ENCODE data around the gene BIN1.

Gene BIN1

DNA sequence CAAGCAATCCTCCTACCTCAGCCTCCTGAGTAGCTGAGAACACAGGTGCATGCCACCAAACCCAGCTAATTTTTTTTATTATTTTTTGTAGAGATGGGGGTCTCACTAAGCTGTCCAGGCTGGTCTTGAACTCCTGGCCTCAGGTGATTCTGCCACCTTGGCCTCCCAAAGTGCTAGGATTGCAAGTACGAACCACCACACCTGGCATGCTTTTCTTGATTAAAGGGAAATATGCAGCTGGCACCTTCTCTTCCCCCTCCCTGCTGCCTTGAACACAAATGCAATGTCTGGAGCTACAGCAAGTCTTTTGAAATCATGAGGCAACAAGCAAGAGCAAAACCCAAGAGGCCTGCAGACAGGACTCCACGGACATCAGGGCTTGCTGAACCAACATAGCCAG lies 26.8 kb upstream of the BIN1 start:
- DNase-seq (ENCODE audit: extremely low read depth, low read depth) = no peak
- TF ChIP-seq CTCF (IDR thresholded peaks at IDR 0.05; ENCODE audit: low read depth, low read length) = no peak

DNA sequence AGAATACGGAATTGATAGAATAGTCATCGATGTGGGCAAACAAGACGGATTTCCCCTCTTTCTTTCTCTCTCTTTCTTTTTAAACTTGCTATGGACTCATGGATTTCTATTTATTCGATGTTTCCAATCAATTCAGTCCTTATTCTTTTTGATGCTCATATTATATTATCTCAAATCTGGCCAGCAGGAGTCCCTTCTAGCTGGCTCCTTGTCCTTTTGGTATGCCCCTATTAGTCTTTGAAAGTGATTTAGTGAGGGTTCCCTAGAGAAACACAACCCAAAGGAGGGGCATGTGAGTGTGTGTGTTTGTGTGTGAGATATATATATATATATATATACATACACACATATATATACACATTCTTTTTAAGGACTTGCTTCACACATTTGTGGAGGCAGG lies 23.5 kb upstream of the BIN1 start:
- TF ChIP-seq CTCF (IDR thresholded peaks at IDR 0.05; ENCODE audit: low read depth, low read length) = no peak; the same call in 1 of the 2 replicates

DNA sequence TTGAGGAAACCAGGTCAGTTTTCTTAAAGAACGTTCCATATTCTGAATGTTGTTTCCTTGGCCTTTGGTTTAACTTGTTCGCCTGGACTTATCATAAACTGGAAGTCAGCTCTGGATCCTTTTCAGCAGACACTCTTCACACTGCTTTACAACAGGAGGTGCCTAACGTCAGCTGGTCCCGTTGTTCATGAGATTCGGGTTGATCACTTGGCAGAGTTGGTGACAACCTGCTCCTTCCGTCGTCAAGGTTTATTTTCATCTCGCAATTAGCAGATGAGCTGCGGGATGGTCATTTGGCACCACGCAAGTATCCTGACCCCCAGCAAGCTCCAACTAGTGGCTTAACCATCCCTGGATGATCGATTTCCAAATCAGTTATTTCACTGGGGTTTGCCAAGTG lies 23.0 kb upstream of the BIN1 start:
- no peak for DNase-seq (ENCODE audit: extremely low read depth, low read depth)
- TF ChIP-seq CTCF (IDR thresholded peaks at IDR 0.05; ENCODE audit: low read depth, low read length) = no peak

More for the DNA sequence above, 23.5 kb upstream of the BIN1 start:
- no peak for DNase-seq (ENCODE audit: extremely low read depth, low read depth)

DNA sequence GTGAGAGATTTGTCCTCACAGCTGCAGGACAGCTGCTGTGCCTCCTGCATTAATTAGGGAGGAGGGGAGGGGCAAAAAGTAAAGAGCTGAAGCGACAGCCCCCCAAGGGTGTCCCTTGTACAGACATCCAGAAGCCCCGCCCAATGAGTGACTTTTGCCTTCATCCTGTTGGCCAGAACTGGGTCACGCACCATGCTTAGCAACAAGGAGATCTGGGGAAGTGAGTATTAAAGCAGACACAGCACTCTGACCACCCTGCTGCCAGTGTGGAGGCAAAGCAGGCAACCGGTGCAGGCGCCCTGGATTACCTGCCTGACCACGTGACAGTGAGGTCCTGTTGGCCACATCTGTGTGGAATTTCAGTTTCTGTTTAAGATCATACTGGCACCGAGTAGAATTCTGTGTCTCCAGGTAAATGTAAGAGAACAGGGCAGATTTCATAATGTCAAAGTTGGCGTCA lies 21.5 kb upstream of the BIN1 start:
- DNase-seq (ENCODE audit: extremely low read depth, low read depth) = no peak
- no peak for TF ChIP-seq CTCF (IDR thresholded peaks at IDR 0.05; ENCODE audit: low read depth, low read length)

DNA sequence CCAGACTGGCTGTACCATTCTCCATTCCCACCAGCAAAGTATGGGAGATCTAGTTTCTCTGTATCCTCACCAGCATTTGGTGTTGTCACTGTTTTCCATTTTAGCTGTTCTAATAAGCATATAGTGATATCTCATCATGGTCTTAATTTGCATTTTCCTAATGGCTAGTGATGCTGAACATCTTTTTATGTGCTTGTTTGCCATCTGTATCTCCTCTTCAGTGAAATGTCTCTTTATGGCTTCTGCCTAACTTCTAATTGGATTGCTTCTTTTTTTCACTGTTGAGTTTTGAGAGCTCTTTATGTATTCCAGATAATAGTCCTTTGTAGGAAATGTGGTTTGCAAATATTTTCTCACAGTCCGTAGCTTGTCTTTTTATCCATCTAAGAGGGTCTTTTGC lies 18.9 kb upstream of the BIN1 start:
- DNase-seq (ENCODE audit: extremely low read depth, low read depth) = no peak
- TF ChIP-seq CTCF (IDR thresholded peaks at IDR 0.05; ENCODE audit: low read depth, low read length) = no peak

DNA sequence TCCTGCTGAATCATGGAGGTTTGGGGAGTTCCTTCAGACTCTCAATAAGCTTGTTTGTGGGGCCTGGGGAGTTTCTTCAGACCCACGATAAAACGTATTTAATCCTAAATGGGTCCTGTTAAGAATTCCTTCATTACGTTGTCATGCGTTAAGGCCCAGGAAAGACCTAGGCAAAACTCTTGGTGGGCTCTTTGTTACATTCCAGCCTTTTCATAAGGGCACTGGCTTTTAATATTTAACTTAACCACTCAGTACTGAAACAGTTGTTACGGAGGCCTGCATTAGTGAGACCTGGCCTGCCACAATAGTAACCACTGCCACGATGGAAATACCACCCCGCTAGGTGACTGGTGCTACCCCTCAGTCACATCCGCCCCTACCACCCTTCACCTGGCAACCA lies 17.5 kb upstream of the BIN1 start:
- no peak for TF ChIP-seq CTCF (IDR thresholded peaks at IDR 0.05; ENCODE audit: low read depth, low read length)
- no peak for DNase-seq (ENCODE audit: extremely low read depth, low read depth)

- DNase-seq (ENCODE audit: extremely low read depth, low read depth) = no peak
- no peak for TF ChIP-seq CTCF (IDR thresholded peaks at IDR 0.05; ENCODE audit: low read depth, low read length)
Measured at GRCh38 chr2:127122361-127123027, 15.5 kb upstream of the BIN1 start.
